CD14-positive monocyte (primary cell): Measurements from ENCODE around the gene DDX10. TPM values are rescaled to one million over a fixed set of nuclear protein-coding genes. Genes with fewer than 3 reads are reported as not detected.

Source experiments
- DNase-seq, 3 donors: peaks; one replicate each; pipeline ENCODE4 v3.0.0-alpha.2; 2011 to 2022
- H2AFZ ChIP-seq: 2 replicates; pipeline ENCODE4 v1.6.0; 2012; ENCODE audit warnings: mild to moderate bottlenecking, low read depth, low read length, inconsistent platforms; ENCODE audit not compliant: insufficient read depth, poor library complexity, severe bottlenecking
- H3K27ac ChIP-seq, 2 donors: 1 replicate in 1 of 2; 2 replicates in 1 of 2; pipeline ENCODE4 v1.5.1; 2012 to 2013; ENCODE audit warnings: low read length in 2 of 2, control low read depth in 1 of 2, inconsistent platforms in 1 of 2, low read depth in 1 of 2, mild to moderate bottlenecking in 1 of 2
- H3K27me3 ChIP-seq, 2 donors: one replicate each; pipeline versions ENCODE4 v1.6.0 to v1.6.1; 2011 to 2013; ENCODE audit warnings: low read length in 2 of 2; ENCODE audit not compliant: control insufficient read depth in 2 of 2, insufficient read depth in 2 of 2
- H3K36me3 ChIP-seq, 2 donors: replicated peaks in 1 of 2; 1 replicate in 1 of 2; 2 replicates in 1 of 2; pipeline versions ENCODE4 v1.5.1 to v1.6.1; 2012 to 2013; ENCODE audit warnings: low read length in 2 of 2, control low read depth in 1 of 2, inconsistent platforms in 1 of 2, mild to moderate bottlenecking in 1 of 2; ENCODE audit not compliant: insufficient read depth in 2 of 2, control insufficient read depth in 1 of 2
- H3K4me1 ChIP-seq, 2 donors: 1 replicate in 1 of 2; 2 replicates in 1 of 2; pipeline versions ENCODE4 v1.5.1 to v1.6.1; 2012 to 2013; ENCODE audit warnings: low read length in 2 of 2, control low read depth in 1 of 2, inconsistent platforms in 1 of 2, mild to moderate bottlenecking in 1 of 2, moderate library complexity in 1 of 2; ENCODE audit not compliant: insufficient read depth in 2 of 2, control insufficient read depth in 1 of 2
- H3K4me2 ChIP-seq: replicated peaks from 2 replicates; pipeline ENCODE3; 2012; ENCODE audit warnings: low read length, moderate library complexity, mild to moderate bottlenecking; ENCODE audit not compliant: poor library complexity, severe bottlenecking; ENCODE audit errors: extremely low read depth
- H3K4me3 ChIP-seq, 3 experiments: fragments of 200-600 bp in 1 of 3; sonication (generic) in 1 of 3; replicated peaks in 1 of 3; 1 replicate in 2 of 3; 2 replicates in 1 of 3; pipeline ENCODE4 v1.5.1; 2011 to 2013; ENCODE audit warnings: low read length in 3 of 3, mild to moderate bottlenecking in 3 of 3, control low read depth in 2 of 3, low read depth in 2 of 3, inconsistent platforms in 1 of 3, moderate library complexity in 1 of 3
- H3K79me2 ChIP-seq: 2 replicates; pipeline ENCODE4 v1.6.0; 2012; ENCODE audit warnings: mild to moderate bottlenecking, control low read depth, inconsistent platforms, low read length, moderate library complexity; ENCODE audit not compliant: insufficient read depth
- H3K9ac ChIP-seq: 2 replicates; pipeline ENCODE4 v1.6.0; 2017; ENCODE audit warnings: low read length, mild to moderate bottlenecking; ENCODE audit not compliant: insufficient read depth, poor library complexity, severe bottlenecking
- H3K9me3 ChIP-seq, 2 donors: replicated peaks in 1 of 2; 1 replicate in 1 of 2; 2 replicates in 1 of 2; pipeline versions ENCODE4 v1.5.1 to v1.6.1; 2012 to 2013; ENCODE audit warnings: low read length in 2 of 2, control low read depth in 1 of 2; ENCODE audit not compliant: control insufficient read depth in 1 of 2, insufficient read depth in 1 of 2
- H4K20me1 ChIP-seq: 2 replicates; pipeline ENCODE4 v1.6.0; 2012; ENCODE audit warnings: mild to moderate bottlenecking, low read length, control low read depth, moderate library complexity; ENCODE audit not compliant: insufficient read depth
- H3K27ac Mint-ChIP-seq, 7 donors: one replicate each; pipeline ENCODE4 v1.8.0; 2020; ENCODE audit warnings: mild to moderate bottlenecking in 7 of 7, mixed read lengths in 7 of 7, moderate library complexity in 6 of 7, inconsistent platforms in 2 of 7
- H3K27me3 Mint-ChIP-seq, 3 donors: one replicate each; pipeline ENCODE4 v1.8.0; 2021 to 2022; ENCODE audit warnings: low read depth in 3 of 3, mild to moderate bottlenecking in 3 of 3, mixed read lengths in 3 of 3, moderate library complexity in 3 of 3, inconsistent platforms in 1 of 3
- H3K36me3 Mint-ChIP-seq, 2 donors: one replicate each; pipeline ENCODE4 v1.8.0; 2020; ENCODE audit warnings: mixed read lengths in 2 of 2, inconsistent platforms in 1 of 2, mild to moderate bottlenecking in 1 of 2
- H3K4me1 Mint-ChIP-seq: one replicate; pipeline ENCODE4 v1.8.0; 2020; ENCODE audit warnings: mild to moderate bottlenecking, mixed read lengths
- H3K4me3 Mint-ChIP-seq, 2 donors: one replicate each; pipeline ENCODE4 v1.8.0; 2020; ENCODE audit warnings: mild to moderate bottlenecking in 2 of 2, mixed read lengths in 2 of 2, moderate library complexity in 1 of 2
- H3K9me3 Mint-ChIP-seq, 7 donors: one replicate each; pipeline ENCODE4 v1.8.0; 2020 to 2022; ENCODE audit warnings: mixed read lengths in 7 of 7, mild to moderate bottlenecking in 6 of 7, moderate library complexity in 6 of 7, inconsistent platforms in 2 of 7
- WGBS: methylation state at CpG from one replicate; pipeline ENCODE4 v1.1.5; 2013; ENCODE audit warnings: missing lambda C conversion rate; ENCODE audit not compliant: insufficient coverage; 5-methylcytosine and 5-hydroxymethylcytosine counted together
- intact Hi-C, 2 donors: fragments of 100-400 bp; cut with micrococcal nuclease; formaldehyde crosslinking; loops; one replicate each; pipeline versions ENCODE4 v1.15.0 to v1.15.1; 2023
- polyA plus RNA-seq, 3 donors: library from polyadenylated mRNA; depleted of rRNA in 1 of 3; unstranded in 2 of 3; stranded (reverse) in 1 of 3; fragments of 300-500 nt in 2 of 3; fragments of >200 nt in 1 of 3; fragmentation: Illumina TruSeq in 2 of 3; gene quantifications; 1 replicate in 2 of 3; 2 replicates in 1 of 3; pipeline ENCODE4 v1.2.3, GENCODE V29; 2012 to 2021
- TF ChIP-seq, protein P1 (sequence below): fragments of 200-600 bp; IDR thresholded peaks from one replicate; pipeline ENCODE4 v1.8.0; 2022; ENCODE audit warnings: antibody characterized with exemption, mild to moderate bottlenecking

DDX10 gene
- polyA plus RNA-seq, 3 donors = 5.0 to 6.3 (median 5.3) TPM

DNA sequence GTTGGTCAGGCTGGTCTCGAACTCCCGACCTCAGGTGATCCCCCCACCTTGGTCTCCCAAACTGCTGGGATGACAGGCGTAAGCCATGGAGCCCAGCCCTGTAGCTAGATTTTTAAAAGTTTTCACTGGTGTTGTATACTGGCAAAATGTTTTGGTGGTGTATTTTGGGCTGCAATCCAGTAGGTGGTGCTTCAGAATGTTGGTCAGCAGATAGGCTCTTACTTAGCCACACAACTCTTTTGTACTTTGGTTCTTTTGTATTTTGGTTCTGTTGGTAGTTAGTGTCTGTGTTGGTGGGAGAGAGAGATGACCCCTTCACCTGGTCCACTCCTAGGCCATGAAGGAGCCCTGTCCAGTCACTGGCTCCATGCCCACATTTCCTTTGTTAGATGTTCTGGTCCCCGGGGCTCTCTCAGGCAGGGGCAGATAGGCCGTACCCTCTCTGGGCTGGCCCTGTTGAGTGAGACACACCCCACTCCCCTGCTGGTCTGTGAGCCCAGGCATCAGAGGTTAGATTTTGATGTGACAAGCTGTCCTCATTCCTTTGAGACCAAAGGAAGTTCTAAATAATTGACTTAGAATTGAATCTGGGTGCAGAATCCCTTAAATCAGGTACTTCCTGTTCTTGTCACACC, 123.8 kb downstream of the DDX10 start:
- Histone ChIP-seq H3K9me3 (no peaks in the 10 kb centered on the region), H3K36me3 (no peaks in the 10 kb centered on the region), H3K9ac (no peak overlapping the region), H3K4me2 (no peak overlapping the region), H3K79me2 (no peaks in the 10 kb centered on the region), H3K4me1 (no peaks in the 10 kb centered on the region), H3K4me3 (no peak overlapping the region), H4K20me1 (no peaks in the 10 kb centered on the region), H3K27ac (no peak overlapping the region), H2AFZ (no peak overlapping the region), H3K27me3 (no peaks in the 10 kb centered on the region)
- intact Hi-C loops = no loop called here
- Mint-ChIP-seq H3K27ac (no peak overlapping the region), H3K27me3 (peaks cover 0 to 2% (median 1%) of the 10 kb centered on the region in 3 donors), H3K36me3 (no peaks in the 10 kb centered on the region), H3K4me1 (peaks cover 13% of the 10 kb centered on the region), H3K9me3 (peaks cover 0 to 4% (median 0%) of the 10 kb centered on the region in 7 donors), H3K4me3 (no peak overlapping the region)
- no peak for DNase-seq
- TF ChIP-seq, protein P1, sequence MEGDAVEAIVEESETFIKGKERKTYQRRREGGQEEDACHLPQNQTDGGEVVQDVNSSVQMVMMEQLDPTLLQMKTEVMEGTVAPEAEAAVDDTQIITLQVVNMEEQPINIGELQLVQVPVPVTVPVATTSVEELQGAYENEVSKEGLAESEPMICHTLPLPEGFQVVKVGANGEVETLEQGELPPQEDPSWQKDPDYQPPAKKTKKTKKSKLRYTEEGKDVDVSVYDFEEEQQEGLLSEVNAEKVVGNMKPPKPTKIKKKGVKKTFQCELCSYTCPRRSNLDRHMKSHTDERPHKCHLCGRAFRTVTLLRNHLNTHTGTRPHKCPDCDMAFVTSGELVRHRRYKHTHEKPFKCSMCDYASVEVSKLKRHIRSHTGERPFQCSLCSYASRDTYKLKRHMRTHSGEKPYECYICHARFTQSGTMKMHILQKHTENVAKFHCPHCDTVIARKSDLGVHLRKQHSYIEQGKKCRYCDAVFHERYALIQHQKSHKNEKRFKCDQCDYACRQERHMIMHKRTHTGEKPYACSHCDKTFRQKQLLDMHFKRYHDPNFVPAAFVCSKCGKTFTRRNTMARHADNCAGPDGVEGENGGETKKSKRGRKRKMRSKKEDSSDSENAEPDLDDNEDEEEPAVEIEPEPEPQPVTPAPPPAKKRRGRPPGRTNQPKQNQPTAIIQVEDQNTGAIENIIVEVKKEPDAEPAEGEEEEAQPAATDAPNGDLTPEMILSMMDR = no peak
- WGBS = 100% methylated on average over 2 of the region's 5 CpGs

DNA sequence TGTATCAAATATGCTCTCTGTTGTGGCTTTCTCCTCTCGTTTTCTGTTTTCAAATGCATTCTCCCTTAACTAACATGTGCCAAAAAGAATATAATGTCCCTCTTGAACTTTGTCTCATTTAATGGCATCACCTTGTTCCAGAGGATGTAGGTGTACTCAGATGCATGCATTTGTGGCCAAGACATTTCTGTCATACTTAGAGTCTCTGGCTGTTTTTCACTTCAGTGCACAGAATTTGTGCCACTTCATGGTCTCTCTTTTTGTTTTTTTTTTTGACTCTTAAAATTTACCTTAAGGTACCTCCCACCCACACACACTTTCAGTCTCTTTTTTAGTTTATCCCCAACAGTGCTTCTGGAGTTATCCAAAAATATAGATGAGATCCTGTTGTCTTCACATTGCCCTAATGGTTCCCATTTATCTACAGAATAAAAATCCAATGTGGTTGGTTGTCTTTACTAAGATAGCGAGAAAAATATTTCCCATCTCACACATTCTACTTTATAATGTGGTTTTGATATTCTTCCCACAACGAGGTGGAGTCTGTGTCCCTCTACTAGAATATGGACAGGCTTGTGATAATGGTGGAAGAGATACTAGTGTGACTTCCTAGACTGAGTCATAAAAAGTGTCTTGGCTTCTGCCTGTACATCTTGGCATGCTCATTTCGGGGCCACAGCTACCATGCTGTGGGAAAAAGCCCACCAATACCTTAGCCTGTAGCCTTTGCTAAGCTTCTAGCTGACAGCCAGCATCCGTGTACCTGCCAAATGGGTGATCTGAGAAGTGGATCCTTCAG, 125.8 kb downstream of the DDX10 start:
- H3K4me1 Mint-ChIP-seq = peaks cover 11% of the 10 kb centered on the region
- TF ChIP-seq, protein P1 = no peak
- WGBS = 100% methylated on average over 1 of the region's 5 CpGs

More for the DNA sequence above, 125.8 kb downstream of the DDX10 start:
- Histone ChIP-seq H3K79me2 (no peaks in the 10 kb centered on the region), H3K4me1 (no peaks in the 10 kb centered on the region), H3K4me3 (no peak overlapping the region), H3K27me3 (no peaks in the 10 kb centered on the region), H3K9ac (no peak overlapping the region), H3K27ac (no peak overlapping the region), H3K9me3 (no peaks in the 10 kb centered on the region), H3K36me3 (no peaks in the 10 kb centered on the region), H2AFZ (no peak overlapping the region), H4K20me1 (no peaks in the 10 kb centered on the region), H3K4me2 (no peak overlapping the region)
- intact Hi-C loops = no loop called here
- Mint-ChIP-seq H3K36me3 (no peaks in the 10 kb centered on the region), H3K4me3 (no peak overlapping the region), H3K27me3 (peaks cover 0 to 3% (median under 1%) of the 10 kb centered on the region in 3 donors), H3K9me3 (no peaks in the 10 kb centered on the region), H3K27ac (no peak overlapping the region)
- no peak for DNase-seq
